Spleen (tissue), 11 donors: Measurements from ENCODE around the gene LCN9. TPM values are rescaled to one million over a fixed set of nuclear protein-coding genes. Genes with fewer than 3 reads are reported as not detected.

Experiments used
- DNase-seq: peaks from one replicate; pipeline ENCODE4 v3.0.0-alpha.2; 2020
- H3K27ac ChIP-seq, 8 donors: fragments of 200-600 bp; sonication (generic) in 7 of 8; 1 replicate in 4 of 8; 2 replicates in 4 of 8; pipeline versions ENCODE4 v1.5.0 to v1.8.0; 2016 to 2021; ENCODE audit warnings: inconsistent platforms in 4 of 8, mild to moderate bottlenecking in 4 of 8, moderate library complexity in 1 of 8
- H3K27me3 ChIP-seq, 7 donors: fragments of 200-600 bp; sonication (generic) in 6 of 7; replicated peaks in 1 of 7; 1 replicate in 4 of 7; 2 replicates in 3 of 7; pipeline versions ENCODE4 v1.5.0 to v1.8.0; 2016 to 2021; ENCODE audit warnings: inconsistent platforms in 3 of 7, mild to moderate bottlenecking in 1 of 7
- H3K36me3 ChIP-seq, 6 donors: fragments of 200-600 bp; sonication (generic) in 5 of 6; 1 replicate in 4 of 6; 2 replicates in 2 of 6; pipeline versions ENCODE4 v1.5.0 to v1.8.0; 2016 to 2021; ENCODE audit warnings: inconsistent platforms in 2 of 6
- H3K4me1 ChIP-seq, 6 donors: fragments of 200-600 bp; sonication (generic) in 5 of 6; 1 replicate in 3 of 6; 2 replicates in 3 of 6; pipeline versions ENCODE4 v1.5.0 to v1.8.0; 2016 to 2021; ENCODE audit warnings: inconsistent platforms in 3 of 6
- H3K4me3 ChIP-seq, 8 donors: fragments of 200-600 bp; sonication (generic) in 7 of 8; 1 replicate in 4 of 8; 2 replicates in 4 of 8; pipeline versions ENCODE4 v1.5.0 to v1.8.0; 2016 to 2021; ENCODE audit warnings: inconsistent platforms in 4 of 8, mild to moderate bottlenecking in 4 of 8, moderate library complexity in 2 of 8
- H3K9me3 ChIP-seq, 8 donors: fragments of 200-600 bp; sonication (generic) in 7 of 8; 1 replicate in 4 of 8; 2 replicates in 4 of 8; pipeline versions ENCODE4 v1.5.0 to v1.8.0; 2016 to 2021; ENCODE audit warnings: inconsistent platforms in 4 of 8
- POLR2A ChIP-seq, 3 donors: fragments of 450-650 bp; IDR thresholded peaks; one replicate each; pipeline ENCODE4 v1.5.1; 2017; ENCODE audit warnings: antibody characterized with exemption in 3 of 3, mild to moderate bottlenecking in 1 of 3
- POLR2AphosphoS5 ChIP-seq, 3 donors: sonication (generic); formaldehyde crosslinking; IDR thresholded peaks; one replicate each; pipeline ENCODE4 v1.5.1; 2017; ENCODE audit warnings: antibody characterized with exemption in 3 of 3
- WGBS, 5 donors: extraction: QIAGEN DNeasy Blood & Tissue Kit in 3 of 5; methylation state at CpG; one replicate each; pipeline versions ENCODE4 v1.1.5 to v1.1.7; 2013 to 2018; 5-methylcytosine and 5-hydroxymethylcytosine counted together
- intact Hi-C: fragments of 100-400 bp; cut with DNase I; formaldehyde crosslinking; loops from one replicate; pipeline ENCODE4 v1.15.0; 2023; ENCODE audit warnings: low total_unique reads
- polyA plus RNA-seq, 3 donors: library from polyadenylated mRNA; stranded (reverse); fragments of 200-250 nt; gene quantifications; one replicate each; pipeline ENCODE4 v1.2.1, GENCODE V29; 2013
- total RNA-seq, 7 donors: library from RNA; depleted of rRNA in 3 of 7; stranded (reverse); fragments of >200 nt in 3 of 7; fragmentation: NEBNext Ultra II Directional in 4 of 7; extraction: Animal tissue kit (Norgen Biotek cat#: 25700) in 4 of 7; gene quantifications; one replicate each; pipeline versions ENCODE4 v1.1.0 to v1.2.1, GENCODE V29; 2016 to 2021
- TF ChIP-seq, protein P1 (sequence below), 11 experiments: fragments of 200-600 bp in 7 of 11; fragments of 450-650 bp in 4 of 11; sonication (generic) in 4 of 11; IDR thresholded peaks in 8 of 11; conservative IDR thresholded peaks in 3 of 11; 1 replicate in 7 of 11; 2 replicates in 4 of 11; pipeline versions ENCODE4 v1.4.0 to v1.8.0; 2016 to 2021; ENCODE audit warnings: antibody characterized with exemption in 11 of 11, inconsistent platforms in 4 of 11, mild to moderate bottlenecking in 1 of 11
- donor health status: healthy with polysubstance abuse.
- donor health status: DM: no; HTN: no; CAD: no; lungs with moderate emphysema.
- donor health status: DM: no; HTN: no; CAD: no.
- donor health status: Bipolar disorder and iron deficiency.
- donor health status: healthy.
- donor health status: DM: no; HTN: no; CAD: no.
- donor health status: DM: yes; HTN: yes; CAD: no.

Gene LCN9
- total and polyA plus RNA-seq, 10 donors: not detected

DNA sequence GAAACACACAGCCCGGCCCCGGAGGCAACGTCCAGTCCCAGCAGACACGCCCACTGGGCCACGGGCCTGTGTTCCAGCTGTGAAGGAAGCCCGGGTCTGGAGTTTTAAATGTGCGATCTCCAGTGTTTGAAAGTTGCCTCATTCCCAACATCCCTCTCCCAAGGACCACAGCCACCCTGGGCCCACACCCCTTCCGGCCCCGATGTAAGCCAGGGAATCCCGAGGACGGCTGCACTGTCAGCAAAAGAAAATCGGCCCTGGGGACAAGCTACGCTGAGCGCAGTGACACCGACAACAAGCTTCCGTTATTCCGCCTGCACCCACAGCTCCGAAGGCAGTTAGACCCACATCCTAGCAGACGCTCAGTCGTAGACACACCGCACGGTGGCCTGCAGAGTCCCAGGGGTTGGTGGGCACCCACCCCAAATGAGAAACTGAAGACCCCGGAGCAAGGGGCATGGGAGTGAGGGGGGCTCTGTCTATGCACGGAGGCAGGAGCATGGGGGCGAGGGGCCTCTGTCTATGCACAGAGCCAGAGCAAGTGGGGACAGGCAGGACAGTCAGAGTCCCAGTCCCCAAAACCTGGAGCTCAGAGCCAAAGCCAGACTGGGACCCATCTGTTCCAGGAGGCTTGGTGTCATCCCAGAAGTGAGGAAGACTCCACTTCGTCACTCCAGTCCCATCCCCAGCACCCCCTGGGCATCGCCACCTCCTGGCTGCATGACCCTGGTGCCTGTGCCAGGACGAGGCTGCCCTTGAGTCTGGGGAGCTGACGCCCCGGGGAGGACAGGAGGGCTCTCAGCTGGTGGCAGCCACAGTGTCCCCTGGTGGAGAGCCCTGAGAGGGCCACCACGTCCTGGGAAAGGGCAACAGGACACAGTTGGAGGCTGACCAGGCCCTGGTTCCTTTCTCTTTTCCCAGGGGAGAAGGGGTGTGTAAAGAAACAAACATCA is 47.2 kb upstream of the LCN9 start:
- no peaks in the 10 kb centered on the region for H3K36me3 ChIP-seq
- no peak for DNase-seq
- no peak for TF ChIP-seq POLR2A (IDR thresholded peaks at IDR 0.05)
- no peak for TF ChIP-seq POLR2AphosphoS5 (IDR thresholded peaks at IDR 0.05)
- TF ChIP-seq, protein P1, sequence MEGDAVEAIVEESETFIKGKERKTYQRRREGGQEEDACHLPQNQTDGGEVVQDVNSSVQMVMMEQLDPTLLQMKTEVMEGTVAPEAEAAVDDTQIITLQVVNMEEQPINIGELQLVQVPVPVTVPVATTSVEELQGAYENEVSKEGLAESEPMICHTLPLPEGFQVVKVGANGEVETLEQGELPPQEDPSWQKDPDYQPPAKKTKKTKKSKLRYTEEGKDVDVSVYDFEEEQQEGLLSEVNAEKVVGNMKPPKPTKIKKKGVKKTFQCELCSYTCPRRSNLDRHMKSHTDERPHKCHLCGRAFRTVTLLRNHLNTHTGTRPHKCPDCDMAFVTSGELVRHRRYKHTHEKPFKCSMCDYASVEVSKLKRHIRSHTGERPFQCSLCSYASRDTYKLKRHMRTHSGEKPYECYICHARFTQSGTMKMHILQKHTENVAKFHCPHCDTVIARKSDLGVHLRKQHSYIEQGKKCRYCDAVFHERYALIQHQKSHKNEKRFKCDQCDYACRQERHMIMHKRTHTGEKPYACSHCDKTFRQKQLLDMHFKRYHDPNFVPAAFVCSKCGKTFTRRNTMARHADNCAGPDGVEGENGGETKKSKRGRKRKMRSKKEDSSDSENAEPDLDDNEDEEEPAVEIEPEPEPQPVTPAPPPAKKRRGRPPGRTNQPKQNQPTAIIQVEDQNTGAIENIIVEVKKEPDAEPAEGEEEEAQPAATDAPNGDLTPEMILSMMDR (IDR thresholded peaks at IDR 0.05 in 8 of 11, conservative IDR thresholded peaks at IDR 0.05 in 3 of 11): no peak
- H3K4me3 ChIP-seq: no peak overlapping the region
- H3K9me3 ChIP-seq: no peaks in the 10 kb centered on the region
- intact Hi-C loops: no loop called here
- H3K4me1 ChIP-seq: no peaks in the 10 kb centered on the region
- H3K27ac ChIP-seq: no peak overlapping the region
- WGBS, 5 donors: 63 to 69% (median 68%) methylated on average over 25 to 31 of the region's 31 CpGs
- peaks cover 0 to 72% (median 4%) of the 10 kb centered on the region in 7 donors for H3K27me3 ChIP-seq

DNA sequence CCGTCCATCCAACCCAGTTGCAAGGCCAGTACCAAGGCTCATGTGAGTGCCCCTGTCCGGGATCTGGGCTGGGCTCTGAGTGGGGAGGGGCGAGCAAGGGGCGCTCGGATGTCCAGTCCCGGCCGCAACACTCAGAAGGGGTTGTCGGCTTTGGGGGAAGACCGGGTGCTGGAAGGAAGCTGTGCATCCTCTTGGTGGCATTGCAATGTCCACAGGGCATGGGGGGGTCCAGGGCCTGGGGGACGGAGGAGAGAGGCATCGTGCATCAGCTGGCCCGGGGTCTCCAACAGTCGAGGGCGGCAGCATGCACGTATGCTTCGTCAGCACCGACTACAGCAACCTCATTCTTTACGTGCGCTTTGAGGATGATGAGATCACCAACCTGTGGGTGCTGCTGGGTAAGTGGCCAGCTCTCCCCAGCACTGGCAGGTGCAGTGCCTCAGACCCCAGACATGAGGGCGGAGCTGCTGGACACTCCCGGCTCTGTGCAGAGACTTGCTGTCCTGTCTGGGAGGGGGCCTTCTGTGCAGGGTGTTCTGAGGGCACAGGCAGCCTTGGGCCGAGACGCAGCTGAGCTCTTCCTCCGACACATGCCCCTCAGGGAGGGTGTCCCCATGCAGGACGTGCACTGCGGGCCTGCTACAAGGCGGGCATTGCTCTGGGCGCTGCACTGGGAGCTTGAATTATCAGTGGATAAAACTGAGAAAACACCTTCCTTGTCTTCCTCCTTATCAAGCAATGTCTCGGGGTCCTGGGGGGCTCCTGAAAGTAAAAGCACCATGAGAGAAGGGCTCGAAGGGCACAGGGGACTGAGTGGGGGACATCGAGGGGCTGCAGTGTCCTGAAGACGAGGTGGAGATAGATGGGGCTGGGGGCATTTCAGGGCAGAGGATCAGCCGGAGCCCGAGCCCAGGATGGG is 46.2 kb upstream of the LCN9 start:
- Histone ChIP-seq H3K9me3 (no peaks in the 10 kb centered on the region), H3K27me3 (peaks cover 0 to 72% (median 4%) of the 10 kb centered on the region in 7 donors), H3K36me3 (no peaks in the 10 kb centered on the region), H3K27ac (no peak overlapping the region), H3K4me3 (no peak overlapping the region), H3K4me1 (no peaks in the 10 kb centered on the region)
- WGBS, 5 donors: 79 to 85% (median 80%) methylated on average over 33 to 34 of the region's 34 CpGs
- intact Hi-C loops: no loop called here
- DNase-seq: no peak
- TF ChIP-seq POLR2A (IDR thresholded peaks at IDR 0.05): no peak

DNA sequence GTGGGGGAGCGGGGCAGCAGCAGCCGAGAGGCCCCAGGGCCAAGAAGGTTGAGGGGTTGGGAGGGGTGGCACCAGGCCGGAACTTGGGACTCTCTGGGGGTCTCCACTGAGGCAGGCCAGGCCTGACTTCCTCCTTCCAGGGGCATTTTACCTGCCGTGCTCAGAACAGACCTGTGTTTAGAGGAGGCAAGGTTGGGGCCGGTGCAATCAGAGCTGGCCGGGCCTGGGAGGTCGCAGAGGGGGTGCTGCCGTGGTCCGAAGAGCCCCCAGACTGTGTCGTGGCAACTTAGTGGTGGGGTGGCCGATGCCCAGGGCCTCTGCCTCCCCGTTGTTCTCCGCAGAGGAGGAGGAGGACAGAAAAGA is 45.6 kb upstream of the LCN9 start:
- Histone ChIP-seq H3K4me3 (no peak overlapping the region), H3K27ac (no peak overlapping the region), H3K36me3 (no peaks in the 10 kb centered on the region), H3K27me3 (peaks cover 0 to 67% (median 4%) of the 10 kb centered on the region in 7 donors), H3K4me1 (no peaks in the 10 kb centered on the region), H3K9me3 (no peaks in the 10 kb centered on the region)
- intact Hi-C loops: no loop called here
- TF ChIP-seq POLR2AphosphoS5 (IDR thresholded peaks at IDR 0.05): no peak
- TF ChIP-seq, protein P1 (IDR thresholded peaks at IDR 0.05 in 8 of 11, conservative IDR thresholded peaks at IDR 0.05 in 3 of 11): no peak
- no peak for TF ChIP-seq POLR2A (IDR thresholded peaks at IDR 0.05)
- 77 to 89% (median 83%) methylated on average over 7 to 13 of the region's 13 CpGs for WGBS, 5 donors
- DNase-seq: no peak

DNA sequence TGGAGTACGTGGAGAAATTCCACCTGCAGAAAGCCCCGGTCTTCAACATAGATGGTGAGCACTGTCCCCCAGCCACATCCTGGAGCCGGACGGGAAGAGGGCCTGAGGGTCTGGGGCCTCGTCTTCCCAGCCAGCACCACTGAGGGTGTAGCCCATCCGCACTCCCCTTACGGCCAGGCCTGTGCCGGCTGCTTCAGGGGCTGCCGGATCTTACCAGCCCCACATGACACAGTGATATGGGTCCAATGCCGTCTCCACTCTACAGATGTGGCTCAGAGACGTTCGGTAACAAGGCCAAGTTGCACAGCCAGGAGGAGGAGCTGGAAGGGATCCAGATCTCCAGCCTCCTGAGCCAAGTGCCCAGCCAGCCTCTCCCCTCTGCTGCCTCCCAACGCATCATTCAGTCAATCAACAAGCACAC is 45.1 kb upstream of the LCN9 start:
- intact Hi-C loops: no loop called here
- no peaks in the 10 kb centered on the region for H3K36me3 ChIP-seq
- no peak for DNase-seq
- H3K4me3 ChIP-seq: no peak overlapping the region
- peaks cover 0 to 62% (median 4%) of the 10 kb centered on the region in 7 donors for H3K27me3 ChIP-seq
- WGBS, 5 donors: 73 to 92% (median 80%) methylated on average over 4 to 13 of the region's 13 CpGs
- no peak overlapping the region for H3K27ac ChIP-seq
- TF ChIP-seq, protein P1 (IDR thresholded peaks at IDR 0.05 in 8 of 11, conservative IDR thresholded peaks at IDR 0.05 in 3 of 11): no peak
- no peak for TF ChIP-seq POLR2AphosphoS5 (IDR thresholded peaks at IDR 0.05)
- no peak for TF ChIP-seq POLR2A (IDR thresholded peaks at IDR 0.05)
- H3K9me3 ChIP-seq: no peaks in the 10 kb centered on the region
- no peaks in the 10 kb centered on the region for H3K4me1 ChIP-seq
